NCI-H226 (cell line): ENCODE data around the gene HAGHL.

Experiments used
- DNase-seq: peaks from one replicate; pipeline ENCODE4 v3.0.0-alpha.2; 2015

The HAGHL gene

GRCh38 chr16:776824-777223, 49.9 kb downstream of the HAGHL start:
- DNase-seq = no peak

GRCh38 chr16:777826-778225, 50.9 kb downstream of the HAGHL start:
- peak; percentile 58 for DNase-seq

- no peak for DNase-seq
Observed at GRCh38 chr16:778447-778846, 51.5 kb downstream of the HAGHL start.

- no peak for DNase-seq
Observed at GRCh38 chr16:778909-779527, 52.1 kb downstream of the HAGHL start.
